Sciatic nerve (tissue), 2 donors: ENCODE results near the gene OR51I1. TPM values are rescaled to one million over a fixed set of nuclear protein-coding genes. Genes with fewer than 3 reads are reported as not detected.
A peak's percentile ranks its signal among the peaks of the same experiment; 100 is the strongest.

Source experiments
- ATAC-seq: fragments of 200-7000 bp; cut with Tn5 transposase; one replicate; pipeline ENCODE4 v1.9.1; 2020; ENCODE audit warnings: mild to moderate bottlenecking, moderate library complexity
- DNase-seq: peaks from one replicate; pipeline ENCODE4 v3.0.0-alpha.2; 2020; ENCODE audit warnings: low spot score
- intact Hi-C: fragments of 100-400 bp; cut with DNase I; formaldehyde crosslinking; loops from one replicate; pipeline ENCODE4 v1.14.2; 2022
- total RNA-seq: library from RNA; stranded (reverse); fragmentation: NEBNext Ultra II Directional; extraction: Animal tissue kit (Norgen Biotek cat#: 25700); gene quantifications from one replicate; pipeline ENCODE4 v1.2.1, GENCODE V29; 2021
- donor health status: DM: no; HTN: no; CAD: no.
- donor health status: DM: no; HTN: no; CAD: no.

Gene OR51I1
- total RNA-seq = not detected

- DNase-seq = no peak
- intact Hi-C loops = no loop called here
- ATAC-seq = no peak
Observed at GRCh38 chr11:5441414-5441813, at the start of gene OR51I1. Gene OR51I1 (minus strand): TSS chr11:5441514. CDS start chr11:5441514, 0 bp downstream.

- intact Hi-C loops = no loop called here
- DNase-seq (no peak), ATAC-seq (no peak)
Observed at GRCh38 chr11:5489576-5490357, 48.5 kb upstream of the OR51I1 start.

GRCh38 chr11:5488798-5489399 is 47.6 kb upstream of the OR51I1 start:
- DNase-seq (no peak), ATAC-seq (no peak)
- intact Hi-C loops = no loop called here

GRCh38 chr11:5488385-5488784 is 47.1 kb upstream of the OR51I1 start, which contains the start of gene OR52D1:
Gene OR52D1 (plus strand): TSS chr11:5488685. CDS start chr11:5488707, 22 bp downstream.
- no peak for DNase-seq
- ATAC-seq = no peak
- intact Hi-C loops = no loop called here

GRCh38 chr11:5486421-5486820 is 45.1 kb upstream of the OR51I1 start:
- DNase-seq = no peak
- intact Hi-C loops = loop anchor here (2.0 kb wide), 1 partner anchor 40 kb away; no protein-coding TSS in a partner anchor
- ATAC-seq = no peak

- ATAC-seq (no peak), DNase-seq (no peak)
- intact Hi-C loops = loop anchor here (2.0 kb wide), 1 partner anchor 39 kb away; no protein-coding TSS in a partner anchor
Observed at GRCh38 chr11:5486003-5486402, 44.7 kb upstream of the OR51I1 start.

- intact Hi-C loops = loop anchor here (10.0 kb wide), 1 partner anchor 328 kb away; the partner anchor contains the start of gene OR52N2
- ATAC-seq = peak; percentile 49
- DNase-seq = no peak
Observed at GRCh38 chr11:5476186-5476819, 35.0 kb upstream of the OR51I1 start.

- ATAC-seq = no peak
- intact Hi-C loops = loop anchor here (10.0 kb wide), 1 partner anchor 331 kb away; the partner anchor contains the start of gene OR52N2
- no peak for DNase-seq
Observed at GRCh38 chr11:5473921-5474320, 32.6 kb upstream of the OR51I1 start.

GRCh38 chr11:5467527-5467926 is 26.2 kb upstream of the OR51I1 start:
- ATAC-seq (no peak), DNase-seq (no peak)
- intact Hi-C loops = no loop called here

- DNase-seq = no peak
- intact Hi-C loops = no loop called here
Observed at GRCh38 chr11:5460983-5461621, 19.8 kb upstream of the OR51I1 start.

GRCh38 chr11:5449432-5449831 is 8.1 kb upstream of the OR51I1 start:
- ATAC-seq = no peak
- DNase-seq = no peak
- intact Hi-C loops = no loop called here

More at GRCh38 chr11:5460983-5461621, 19.8 kb upstream of the OR51I1 start:
- peak; percentile 22 for ATAC-seq

GRCh38 chr11:5449023-5449422 is 7.7 kb upstream of the OR51I1 start, which contains the start of gene OR51I2:
Gene OR51I2 (plus strand): TSS chr11:5449323. CDS start chr11:5453489, 4,166 bp downstream.
- intact Hi-C loops = no loop called here
- no peak for DNase-seq
- ATAC-seq = no peak

GRCh38 chr11:5443835-5444393 is 2.6 kb upstream of the OR51I1 start:
- no peak for DNase-seq
- intact Hi-C loops = no loop called here
- ATAC-seq = no peak

- intact Hi-C loops = no loop called here
- no peak for DNase-seq
- no peak for ATAC-seq
Observed at GRCh38 chr11:5423131-5423530, 18.2 kb downstream of the OR51I1 start.

- intact Hi-C loops = no loop called here
- DNase-seq (no peak), ATAC-seq (no peak)
Observed at GRCh38 chr11:5421811-5422210, 19.5 kb downstream of the OR51I1 start, which contains the start of gene OR51Q1. Gene OR51Q1 (plus strand): TSS chr11:5422111. CDS start chr11:5422201, 90 bp downstream.

- intact Hi-C loops = no loop called here
Observed at GRCh38 chr11:5420993-5421392, 20.3 kb downstream of the OR51I1 start.

GRCh38 chr11:5405173-5405572 is 36.1 kb downstream of the OR51I1 start:
- DNase-seq = no peak
- intact Hi-C loops = no loop called here
- no peak for ATAC-seq

More at GRCh38 chr11:5420993-5421392, 20.3 kb downstream of the OR51I1 start:
- DNase-seq (no peak), ATAC-seq (no peak)

GRCh38 chr11:5398936-5399335 is 42.4 kb downstream of the OR51I1 start:
- DNase-seq (no peak), ATAC-seq (no peak)
- intact Hi-C loops = no loop called here

- intact Hi-C loops = no loop called here
- ATAC-seq = no peak
Observed at GRCh38 chr11:5394091-5394490, 47.2 kb downstream of the OR51I1 start.

More at GRCh38 chr11:5394091-5394490, 47.2 kb downstream of the OR51I1 start:
- DNase-seq = no peak
